ENCODE results near the gene SPATA13. TPM values are rescaled to one million over a fixed set of nuclear protein-coding genes. Genes with fewer than 3 reads are reported as not detected.
A peak's percentile ranks its signal among the peaks of the same experiment; 100 is the strongest.
"Not testable (repeated sequence)": the region's sequence is repeated elsewhere in the genome, so short reads cannot be mapped to it uniquely, and the experiment has no call there.

The SPATA13 gene
- 5.3 and 7.5 TPM in 2 replicates for polyA plus RNA-seq (2014; cell fraction: cytosol; rRNA removed)
- 5.2 and 6.0 TPM in 2 replicates for polyA plus RNA-seq (2014; cell fraction: nucleus; rRNA removed)

DNA sequence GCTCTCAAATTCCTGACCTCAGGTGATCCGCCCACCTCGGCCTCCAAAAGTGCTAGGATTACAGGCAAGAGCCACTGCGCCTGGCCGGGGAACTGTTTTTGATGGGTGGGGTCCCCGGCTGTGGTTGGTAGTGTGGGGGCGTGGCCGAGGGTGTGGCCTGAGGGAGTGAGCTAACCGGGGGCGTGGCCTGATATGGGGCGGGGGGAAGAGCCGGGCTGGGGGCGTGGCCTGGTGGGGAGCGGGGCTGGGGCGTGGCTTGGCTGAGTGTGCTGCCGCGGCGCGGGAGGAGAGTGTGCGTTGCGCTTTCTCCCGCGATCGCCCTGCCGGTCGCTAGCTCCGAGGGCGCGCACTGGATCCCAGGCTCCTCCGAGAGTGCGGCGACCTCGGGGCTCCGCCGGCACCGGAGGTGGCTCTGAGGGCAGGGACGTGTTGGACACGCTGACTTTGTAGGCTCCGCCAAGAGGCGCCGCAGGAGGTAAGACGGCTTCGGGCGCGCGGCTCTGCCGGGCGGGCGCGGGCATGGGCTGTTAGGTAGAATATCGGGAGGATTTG, at the start of gene SPATA13:
Gene SPATA13 (plus strand): TSS at position 263 of the 552 bp plus-strand sequence. CDS start 62,210 bp downstream, outside the sequence.
- DNase-seq (ENCODE audit: low spot score) = peak; percentile 83

GRCh38 chr13:24112791-24113190, 47.7 kb upstream of the SPATA13 start:
- no peak for DNase-seq (ENCODE audit: low spot score)

- DNase-seq (ENCODE audit: low spot score) = no peak
Measured at GRCh38 chr13:24115671-24116070, 44.8 kb upstream of the SPATA13 start.

GRCh38 chr13:24116131-24116530, 44.4 kb upstream of the SPATA13 start:
- no peak for DNase-seq (ENCODE audit: low spot score)

DNA sequence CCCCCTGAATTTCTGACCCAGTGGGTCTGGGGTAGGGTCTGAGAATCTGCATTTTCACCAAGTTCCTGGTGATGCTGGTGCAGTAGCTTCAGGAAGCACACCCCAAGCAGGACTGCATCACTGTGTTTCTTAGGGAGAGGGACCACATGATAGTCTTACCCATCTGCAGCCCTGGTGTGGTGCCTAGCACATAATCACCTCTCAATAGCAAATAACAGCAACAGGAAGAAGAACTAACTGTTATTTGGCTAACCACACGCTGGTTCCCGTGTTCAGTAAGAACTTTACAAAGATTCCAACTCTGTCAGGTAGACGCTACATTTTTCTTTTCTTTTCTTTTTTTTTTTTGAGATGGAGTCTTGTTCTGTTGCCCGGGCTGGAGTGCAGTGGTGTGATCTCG, 41.9 kb upstream of the SPATA13 start:
- no peak for DNase-seq (ENCODE audit: low spot score)

GRCh38 chr13:24119626-24120508, 40.7 kb upstream of the SPATA13 start:
- DNase-seq (ENCODE audit: low spot score) = no peak

- not testable (repeated sequence) for DNase-seq (ENCODE audit: low spot score)
Measured at GRCh38 chr13:24122045-24122444, 38.5 kb upstream of the SPATA13 start.

- no peak for DNase-seq (ENCODE audit: low spot score)
Measured at GRCh38 chr13:24122569-24122968, 38.0 kb upstream of the SPATA13 start.

GRCh38 chr13:24123761-24124160, 36.8 kb upstream of the SPATA13 start:
- no peak for DNase-seq (ENCODE audit: low spot score)

DNA sequence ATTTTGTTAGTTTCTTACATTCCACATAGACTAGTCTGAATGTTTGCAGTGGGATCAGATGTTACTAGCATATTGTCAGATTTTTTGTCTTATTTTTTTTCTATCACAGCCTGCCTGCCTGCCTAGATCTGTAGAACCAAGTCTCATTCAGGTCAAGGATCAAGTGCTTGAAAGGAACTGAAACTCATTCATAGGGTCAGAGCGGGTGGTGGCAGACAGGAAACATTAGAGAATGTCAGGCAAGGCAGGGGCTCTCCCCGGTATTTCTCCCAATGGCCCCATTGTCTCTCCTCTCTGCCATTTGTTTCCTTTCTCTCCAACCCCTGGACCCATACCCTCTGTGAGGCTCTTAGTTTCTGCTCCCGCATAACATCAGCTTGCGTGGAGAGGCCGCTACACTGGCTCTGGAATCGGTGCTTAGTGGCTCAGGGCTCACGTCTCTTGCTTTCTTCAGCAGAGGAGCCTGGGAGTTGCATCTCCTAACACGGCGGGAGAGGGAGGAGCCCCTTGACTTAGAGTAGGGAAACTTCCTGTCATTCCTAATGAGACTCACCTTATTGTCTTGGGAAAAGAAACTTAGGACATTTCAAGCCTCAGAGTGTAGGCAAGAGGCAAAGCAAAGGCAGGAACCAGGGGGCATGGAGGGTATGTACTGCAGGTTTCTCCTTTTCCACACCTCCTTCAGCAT, 35.6 kb upstream of the SPATA13 start:
- DNase-seq (ENCODE audit: low spot score) = no peak

DNA sequence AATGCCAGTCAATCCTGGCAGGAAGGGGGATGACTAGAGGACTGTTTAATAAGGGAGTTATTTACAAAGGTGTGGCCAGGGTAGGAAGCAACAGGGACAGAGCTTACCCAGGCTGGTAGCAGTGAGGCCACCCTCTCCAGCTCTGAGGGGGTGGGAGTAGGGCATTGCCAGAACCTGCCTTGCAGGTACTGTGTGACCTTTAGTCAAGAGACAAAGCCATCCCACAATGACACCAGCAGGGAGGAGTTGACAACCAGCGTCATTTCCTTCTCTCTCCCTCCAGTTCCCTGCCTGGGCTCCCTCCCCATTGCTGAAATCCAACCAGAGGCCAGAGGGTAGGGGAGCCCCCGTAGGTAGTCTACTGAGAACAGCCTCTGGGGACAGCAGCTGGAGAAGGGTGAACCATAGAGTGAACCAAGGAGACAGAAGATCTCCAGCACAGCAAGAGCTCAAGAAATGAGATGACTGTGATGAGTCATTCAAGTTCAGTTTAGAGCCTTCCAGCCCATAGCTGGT, 33.3 kb upstream of the SPATA13 start:
- DNase-seq (ENCODE audit: low spot score) = no peak

DNA sequence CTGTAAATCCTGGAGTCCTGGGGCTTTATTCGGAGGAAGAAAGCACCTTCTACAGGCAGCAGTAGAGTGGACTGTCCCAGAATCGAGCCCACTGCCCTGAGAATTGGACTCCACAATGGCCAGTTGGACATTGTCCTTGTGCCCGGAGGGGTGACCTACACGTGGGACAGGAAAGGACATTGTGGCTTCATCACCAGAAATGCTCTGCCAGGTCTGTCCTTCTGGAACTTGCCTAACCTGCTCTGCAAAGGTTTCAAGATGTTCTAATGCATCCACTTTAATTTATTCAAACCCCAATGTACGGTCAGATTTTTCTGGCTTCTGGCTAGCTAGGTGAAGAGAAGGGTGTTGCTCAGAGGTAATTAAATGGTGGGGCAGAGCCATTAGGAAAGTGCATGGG, 32.4 kb upstream of the SPATA13 start:
- DNase-seq (ENCODE audit: low spot score) = no peak

DNA sequence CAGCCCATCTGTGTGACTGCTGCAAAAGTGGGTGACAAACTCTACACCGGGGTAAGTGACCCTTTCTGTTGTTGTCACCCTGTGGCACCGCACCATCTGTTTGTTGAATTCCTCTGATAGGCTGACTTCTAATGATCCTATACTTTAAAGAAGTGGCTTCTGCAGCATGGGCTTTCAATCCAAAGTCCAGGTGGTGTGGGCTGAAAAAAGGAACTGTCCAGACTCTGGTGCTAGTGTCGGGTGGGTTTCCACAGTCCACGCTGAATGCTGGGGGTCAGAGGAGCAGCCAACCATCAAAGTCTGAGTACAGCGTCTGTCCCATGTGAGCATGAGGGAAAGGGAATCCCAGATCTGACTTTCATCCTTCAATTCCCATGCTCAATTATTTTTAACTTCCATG, 31.6 kb upstream of the SPATA13 start:
- DNase-seq (ENCODE audit: low spot score) = no peak

GRCh38 chr13:24129914-24130774, 30.4 kb upstream of the SPATA13 start:
- no peak for DNase-seq (ENCODE audit: low spot score)

- no peak for DNase-seq (ENCODE audit: low spot score)
Measured at GRCh38 chr13:24131749-24132148, 28.8 kb upstream of the SPATA13 start.

GRCh38 chr13:24133021-24133795, 27.3 kb upstream of the SPATA13 start:
- no peak for DNase-seq (ENCODE audit: low spot score)

- DNase-seq (ENCODE audit: low spot score) = no peak
Measured at GRCh38 chr13:24134231-24134630, 26.3 kb upstream of the SPATA13 start.

DNA sequence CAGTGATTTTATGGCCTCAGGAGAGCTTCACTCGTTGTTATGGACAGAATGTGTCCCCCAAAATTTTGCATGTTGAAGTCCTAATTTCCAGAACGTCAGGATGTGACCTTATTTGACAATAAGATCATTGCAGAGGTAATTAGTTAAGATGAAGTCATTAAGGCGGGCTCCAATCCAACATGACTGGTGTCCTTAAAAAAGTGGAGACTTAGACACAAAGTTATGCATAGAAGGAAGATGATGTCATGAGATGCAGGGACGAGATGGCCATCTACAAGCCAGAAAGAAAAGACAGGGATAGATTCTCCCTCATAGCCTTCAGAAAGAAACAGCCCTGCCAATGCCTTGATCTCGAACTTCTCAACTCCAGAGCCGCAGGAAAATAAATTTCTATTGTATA, 25.8 kb upstream of the SPATA13 start:
- DNase-seq (ENCODE audit: low spot score) = no peak

GRCh38 chr13:24135674-24136300, 24.7 kb upstream of the SPATA13 start:
- DNase-seq (ENCODE audit: low spot score) = no peak

GRCh38 chr13:24138911-24139310, 21.6 kb upstream of the SPATA13 start:
- no peak for DNase-seq (ENCODE audit: low spot score)

All from SK-N-DZ (cell line).